Measurements from ENCODE around the gene TTYH3. TPM values are rescaled to one million over a fixed set of nuclear protein-coding genes. Genes with fewer than 3 reads are reported as not detected.
"Not testable (repeated sequence)": the region's sequence is repeated elsewhere in the genome, so short reads cannot be mapped to it uniquely, and the experiment has no call there.

TTYH3 gene
- total RNA-seq (2014; rRNA removed; shearing (Covaris generic)) = 17.7 and 18.7 TPM in 2 replicates

GRCh38 chr7:2631946-2632732 lies at the start of gene TTYH3:
Gene TTYH3 (plus strand): TSS chr7:2631986. CDS start chr7:2632156, 170 bp downstream.
- in situ Hi-C loops (cut with HindIII; ENCODE audit: low sequenced_read_pairs) = no loop called here
- no peak for DNase-seq (ENCODE audit: low spot score)

GRCh38 chr7:2582006-2582735 lies 49.6 kb upstream of the TTYH3 start:
- in situ Hi-C loops (cut with HindIII; ENCODE audit: low sequenced_read_pairs) = no loop called here
- DNase-seq (ENCODE audit: low spot score) = no peak

DNA sequence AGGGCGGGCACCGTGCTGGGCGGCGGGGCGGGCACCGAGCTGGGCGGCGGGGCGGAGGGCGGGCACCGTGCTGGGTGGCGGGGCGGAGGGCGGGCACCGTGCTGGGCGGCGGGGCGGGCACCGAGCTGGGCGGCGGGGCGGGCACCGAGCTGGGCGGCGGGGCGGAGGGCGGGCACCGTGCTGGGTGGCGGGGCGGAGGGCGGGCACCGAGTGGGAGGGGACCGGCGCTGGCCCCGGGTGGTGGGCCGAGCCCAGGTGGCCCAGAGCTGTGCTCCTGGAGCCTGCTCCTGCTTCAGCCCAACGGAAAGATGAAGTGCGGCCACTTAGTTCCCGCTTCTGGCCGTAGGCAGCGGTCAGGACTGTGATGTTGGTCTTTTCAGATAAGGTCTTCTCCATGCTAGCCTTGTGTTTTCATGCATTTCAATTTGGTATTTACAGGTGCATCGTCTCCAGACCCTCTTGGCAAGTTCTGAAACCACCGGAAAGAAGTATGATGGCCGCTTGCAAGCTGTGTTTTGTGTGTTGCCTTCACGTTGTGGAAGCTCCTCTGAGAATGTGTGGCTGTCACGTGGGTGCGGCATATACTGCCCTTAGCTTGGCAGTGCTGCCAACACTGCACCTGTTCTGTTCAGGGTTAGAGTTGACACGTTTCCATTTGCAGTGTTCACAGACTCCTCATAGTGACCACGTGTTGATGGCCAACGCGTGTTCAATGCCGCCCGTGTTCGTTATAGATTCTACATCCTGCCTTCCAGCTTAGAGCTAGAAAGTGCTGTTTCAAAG lies 47.8 kb upstream of the TTYH3 start:
- in situ Hi-C loops (cut with HindIII; ENCODE audit: low sequenced_read_pairs) = no loop called here
- no peak for DNase-seq (ENCODE audit: low spot score)

GRCh38 chr7:2585446-2585845 lies 46.3 kb upstream of the TTYH3 start:
- DNase-seq (ENCODE audit: low spot score) = no peak
- in situ Hi-C loops (cut with HindIII; ENCODE audit: low sequenced_read_pairs) = no loop called here

GRCh38 chr7:2586326-2587020 lies 45.3 kb upstream of the TTYH3 start:
- no peak for DNase-seq (ENCODE audit: low spot score)
- in situ Hi-C loops (cut with HindIII; ENCODE audit: low sequenced_read_pairs) = no loop called here

DNA sequence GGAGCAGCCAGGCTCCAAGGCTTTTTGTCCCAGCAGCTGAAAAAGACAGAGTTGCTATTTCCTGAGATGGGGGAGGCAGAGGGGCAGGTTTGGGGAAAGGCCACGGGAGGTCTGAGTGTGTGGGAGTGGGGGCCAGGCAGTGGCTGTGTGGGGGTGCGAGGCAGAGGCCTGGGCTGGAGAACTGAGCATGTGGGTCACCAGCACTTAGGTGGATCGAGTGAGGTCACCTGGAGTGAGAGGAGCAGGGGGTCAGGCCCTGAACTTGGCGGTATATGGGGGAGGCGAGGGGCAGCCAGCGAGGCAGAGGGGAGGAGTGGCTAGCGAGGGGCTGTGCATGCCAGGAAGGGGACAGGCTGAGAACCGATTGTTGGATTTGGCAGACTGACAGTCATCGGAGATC lies 44.7 kb upstream of the TTYH3 start:
- in situ Hi-C loops (cut with HindIII; ENCODE audit: low sequenced_read_pairs) = no loop called here
- DNase-seq (ENCODE audit: low spot score) = no peak

GRCh38 chr7:2587778-2588177 lies 44.0 kb upstream of the TTYH3 start:
- in situ Hi-C loops (cut with HindIII; ENCODE audit: low sequenced_read_pairs) = no loop called here
- DNase-seq (ENCODE audit: low spot score) = no peak

DNA sequence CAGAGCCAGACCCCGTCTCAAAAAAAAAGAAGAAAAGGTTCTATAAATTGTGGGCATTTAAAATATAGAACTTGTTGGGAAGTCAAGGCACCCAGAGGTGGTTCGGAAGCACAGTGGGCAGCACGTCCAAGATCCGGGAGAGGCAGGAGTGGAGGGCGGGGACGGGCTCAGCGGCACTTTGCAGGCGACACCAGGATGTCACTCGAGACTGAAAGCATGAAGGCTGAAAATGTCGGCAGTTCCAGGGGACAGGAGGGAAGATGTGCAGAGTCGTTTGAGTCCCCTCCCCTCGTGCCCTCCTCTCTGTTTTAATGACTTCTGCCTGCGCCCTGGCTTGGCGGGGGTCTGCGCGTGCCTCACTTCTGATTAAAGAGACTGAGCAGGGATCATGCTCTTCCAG lies 42.4 kb upstream of the TTYH3 start:
- in situ Hi-C loops (cut with HindIII; ENCODE audit: low sequenced_read_pairs) = no loop called here

GRCh38 chr7:2589941-2590340 lies 41.8 kb upstream of the TTYH3 start:
- in situ Hi-C loops (cut with HindIII; ENCODE audit: low sequenced_read_pairs); DNase-seq (ENCODE audit: low spot score): not testable (repeated sequence)

More for the DNA sequence above, 42.4 kb upstream of the TTYH3 start:
- no peak for DNase-seq (ENCODE audit: low spot score)

DNA sequence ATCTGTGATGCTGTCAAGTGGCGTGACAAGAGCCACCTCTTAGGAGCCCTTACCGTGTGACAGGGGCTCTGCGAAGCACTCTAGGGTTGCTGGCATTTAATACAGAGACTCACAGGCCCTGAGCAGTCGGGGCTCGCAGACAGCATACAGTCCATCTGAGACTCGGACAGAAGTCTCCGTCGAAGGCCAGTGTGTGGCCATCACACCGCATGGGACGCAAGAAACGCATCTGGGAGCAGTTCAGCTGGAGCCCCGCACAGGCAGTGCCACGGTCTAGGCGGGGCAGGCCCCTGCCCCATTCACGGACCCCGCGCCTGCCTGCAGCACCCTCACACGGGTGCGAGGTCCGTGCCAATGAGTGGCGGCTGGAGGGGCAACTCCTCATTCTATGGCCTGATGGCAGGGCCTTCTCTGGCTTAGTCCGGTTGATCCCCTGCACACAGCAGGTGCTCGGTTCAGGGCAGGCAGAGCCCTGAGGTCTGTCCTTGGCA lies 39.4 kb upstream of the TTYH3 start:
- in situ Hi-C loops (cut with HindIII; ENCODE audit: low sequenced_read_pairs) = no loop called here
- no peak for DNase-seq (ENCODE audit: low spot score)

- DNase-seq (ENCODE audit: low spot score) = no peak
- in situ Hi-C loops (cut with HindIII; ENCODE audit: low sequenced_read_pairs) = no loop called here
Measured at GRCh38 chr7:2593036-2593727, 38.6 kb upstream of the TTYH3 start.

GRCh38 chr7:2594599-2594998 lies 37.2 kb upstream of the TTYH3 start:
- in situ Hi-C loops (cut with HindIII; ENCODE audit: low sequenced_read_pairs) = no loop called here
- no peak for DNase-seq (ENCODE audit: low spot score)

- in situ Hi-C loops (cut with HindIII; ENCODE audit: low sequenced_read_pairs) = no loop called here
- no peak for DNase-seq (ENCODE audit: low spot score)
Measured at GRCh38 chr7:2595258-2595860, 36.4 kb upstream of the TTYH3 start.

GRCh38 chr7:2596464-2597272 lies 35.1 kb upstream of the TTYH3 start:
- no peak for DNase-seq (ENCODE audit: low spot score)
- in situ Hi-C loops (cut with HindIII; ENCODE audit: low sequenced_read_pairs) = no loop called here

- DNase-seq (ENCODE audit: low spot score) = peak; percentile 69
- in situ Hi-C loops (cut with HindIII; ENCODE audit: low sequenced_read_pairs) = no loop called here
Measured at GRCh38 chr7:2597273-2597640, 34.5 kb upstream of the TTYH3 start.

GRCh38 chr7:2598154-2598823 lies 33.5 kb upstream of the TTYH3 start:
- in situ Hi-C loops (cut with HindIII; ENCODE audit: low sequenced_read_pairs) = no loop called here
- DNase-seq (ENCODE audit: low spot score) = no peak

DNA sequence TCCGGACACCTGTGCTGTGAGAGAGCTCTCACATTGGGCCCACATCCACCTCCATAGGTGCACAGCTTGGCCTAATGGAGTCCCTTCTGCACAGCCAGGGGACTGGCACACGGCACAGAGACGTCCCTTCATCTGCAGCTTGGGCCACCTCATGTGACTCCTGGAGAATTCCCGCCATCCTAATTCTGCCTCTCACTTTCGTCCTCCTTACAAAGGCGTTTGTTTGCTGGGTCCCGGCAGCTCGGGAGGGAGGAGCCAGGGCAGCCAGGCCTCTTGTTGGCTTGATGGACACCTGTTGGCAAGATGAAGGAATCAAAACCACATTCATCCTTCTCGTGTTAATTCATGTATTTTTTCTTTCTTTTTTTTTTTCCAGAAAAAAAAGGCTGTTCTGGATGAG lies 30.7 kb upstream of the TTYH3 start:
- DNase-seq (ENCODE audit: low spot score) = no peak
- in situ Hi-C loops (cut with HindIII; ENCODE audit: low sequenced_read_pairs) = no loop called here
